Activated CD8-positive, alpha-beta T cell treated with anti-CD3 and anti-CD28 coated beads for 36 hours (primary cell): ENCODE data around the gene OR2H2. TPM values are rescaled to one million over a fixed set of nuclear protein-coding genes. Genes with fewer than 3 reads are reported as not detected.
A peak's percentile ranks its signal among the peaks of the same experiment; 100 is the strongest.

Source experiments
- ATAC-seq: fragments of 200-7000 bp; cut with Tn5 transposase; one replicate; pipeline ENCODE4 v1.10.0; 2021; ENCODE audit warnings: mild to moderate bottlenecking, moderate library complexity
- CTCF ChIA-PET: fragments of 350-600 bp; sonication (Branson Sonifier 250); formaldehyde crosslinking; loops from one replicate; lab custom pipeline; 2021; ENCODE audit warnings: antibody characterized with exemption; lab: Charles Lee
- POLR2A ChIA-PET: fragments of 350-600 bp; sonication (Branson Sonifier 250); formaldehyde crosslinking; loops from one replicate; lab custom pipeline; 2021; ENCODE audit warnings: antibody characterized with exemption; lab: Charles Lee
- DNase-seq: peaks from one replicate; pipeline ENCODE4 v3.0.0-alpha.2; 2020
- H3K27ac Mint-ChIP-seq: one replicate; pipeline ENCODE4 v1.8.0; 2021; ENCODE audit warnings: mild to moderate bottlenecking, mixed read lengths
- H3K27me3 Mint-ChIP-seq: one replicate; pipeline ENCODE4 v1.8.0; 2021; ENCODE audit warnings: mixed read lengths
- H3K36me3 Mint-ChIP-seq: one replicate; pipeline ENCODE4 v1.8.0; 2021; ENCODE audit warnings: low read depth, mixed read lengths
- H3K4me1 Mint-ChIP-seq: one replicate; pipeline ENCODE4 v1.8.0; 2021; ENCODE audit warnings: low read depth, mixed read lengths
- H3K4me3 Mint-ChIP-seq: one replicate; pipeline ENCODE4 v1.8.0; 2021; ENCODE audit warnings: mild to moderate bottlenecking, moderate library complexity, mixed read lengths
- H3K9me3 Mint-ChIP-seq: one replicate; pipeline ENCODE4 v1.8.0; 2021; ENCODE audit warnings: mixed read lengths
- CTCF ChIP-seq: fragments of 200-600 bp; IDR thresholded peaks from one replicate; pipeline ENCODE4 v1.8.0; 2022; ENCODE audit warnings: antibody characterized with exemption, mild to moderate bottlenecking
- intact Hi-C: fragments of 100-400 bp; cut with micrococcal nuclease; formaldehyde crosslinking; loops from one replicate; pipeline ENCODE4 v1.10.0; 2022
- total RNA-seq, 2 experiments: library from RNA; stranded (reverse); gene quantifications; one replicate each; pipeline ENCODE4 v1.2.3, GENCODE V29; 2021

OR2H2 gene
- total RNA-seq, 2 experiments from 2014 or later: not detected

GRCh38 chr6:29589423-29590048 lies 4.6 kb downstream of the OR2H2 start:
- ATAC-seq: peak; percentile 67
- Mint-ChIP-seq H3K27ac (no peak overlapping the region), H3K4me3 (no peak overlapping the region), H3K9me3 (no peaks in the 10 kb centered on the region), H3K4me1 (no peaks in the 10 kb centered on the region), H3K27me3 (peaks cover 14% of the 10 kb centered on the region), H3K36me3 (no peaks in the 10 kb centered on the region)
- intact Hi-C loops: no loop called here
- POLR2A ChIA-PET: interaction anchor here (0.6 kb wide), 1 partner anchor 503 kb away, joined by 4 read pairs; the partner anchor contains the start of gene OR2B3
- DNase-seq: peak; percentile 71
- TF ChIP-seq CTCF: peak; percentile 98
- CTCF ChIA-PET: interaction anchor here (0.7 to 1.5 kb wide), 19 partner anchors 8 to 574 kb away, joined by 3 to 7 read pairs (median 3); no protein-coding TSS in a partner anchor

- peaks cover 17% of the 10 kb centered on the region for H3K27me3 Mint-ChIP-seq
- H3K27ac Mint-ChIP-seq: no peak overlapping the region
- POLR2A ChIA-PET: interaction anchor here (0.7 kb wide), 1 partner anchor 579 kb away, joined by 3 read pairs; no protein-coding TSS in a partner anchor
- no peaks in the 10 kb centered on the region for H3K4me1 Mint-ChIP-seq
- intact Hi-C loops: no loop called here
- no peak for TF ChIP-seq CTCF
- CTCF ChIA-PET: interaction anchor here (0.7 to 1.5 kb wide), 8 partner anchors 8 to 235 kb away, joined by 3 to 7 read pairs (median 3); no protein-coding TSS in a partner anchor
- no peak for ATAC-seq
- H3K36me3 Mint-ChIP-seq: no peaks in the 10 kb centered on the region
- H3K9me3 Mint-ChIP-seq: no peaks in the 10 kb centered on the region
- H3K4me3 Mint-ChIP-seq: no peak overlapping the region
- no peak for DNase-seq
Observed at GRCh38 chr6:29590218-29590808, 5.4 kb downstream of the OR2H2 start.

GRCh38 chr6:29591677-29592076 lies 6.8 kb downstream of the OR2H2 start:
- Mint-ChIP-seq H3K9me3 (no peaks in the 10 kb centered on the region), H3K4me3 (no peak overlapping the region), H3K4me1 (no peaks in the 10 kb centered on the region), H3K27ac (no peak overlapping the region), H3K36me3 (no peaks in the 10 kb centered on the region), H3K27me3 (peaks cover 19% of the 10 kb centered on the region)
- intact Hi-C loops: no loop called here
- ChIA-PET POLR2A (no interaction called here), CTCF (no interaction called here)
- DNase-seq: no peak
- no peak for ATAC-seq
- no peak for TF ChIP-seq CTCF

GRCh38 chr6:29593199-29593855 lies 8.4 kb downstream of the OR2H2 start:
- no peak for TF ChIP-seq CTCF

More at GRCh38 chr6:29593199-29593855, 8.4 kb downstream of the OR2H2 start:
- Mint-ChIP-seq H3K4me1 (no peaks in the 10 kb centered on the region), H3K27me3 (peaks cover 13% of the 10 kb centered on the region), H3K4me3 (no peak overlapping the region), H3K9me3 (no peaks in the 10 kb centered on the region), H3K36me3 (no peaks in the 10 kb centered on the region), H3K27ac (no peak overlapping the region)
- no peak for ATAC-seq
- ChIA-PET POLR2A (no interaction called here), CTCF (no interaction called here)
- intact Hi-C loops: no loop called here
- no peak for DNase-seq
